HG02763 (cell line): ENCODE data around the gene CUX1.

Source experiments
- ATAC-seq: cut with Tn5 transposase; IDR thresholded peaks from one replicate; pipeline ENCODE4 v1.9.1; 2021; ENCODE audit warnings: mild to moderate bottlenecking, moderate library complexity; ENCODE audit not compliant: unreplicated experiment

The CUX1 gene

DNA sequence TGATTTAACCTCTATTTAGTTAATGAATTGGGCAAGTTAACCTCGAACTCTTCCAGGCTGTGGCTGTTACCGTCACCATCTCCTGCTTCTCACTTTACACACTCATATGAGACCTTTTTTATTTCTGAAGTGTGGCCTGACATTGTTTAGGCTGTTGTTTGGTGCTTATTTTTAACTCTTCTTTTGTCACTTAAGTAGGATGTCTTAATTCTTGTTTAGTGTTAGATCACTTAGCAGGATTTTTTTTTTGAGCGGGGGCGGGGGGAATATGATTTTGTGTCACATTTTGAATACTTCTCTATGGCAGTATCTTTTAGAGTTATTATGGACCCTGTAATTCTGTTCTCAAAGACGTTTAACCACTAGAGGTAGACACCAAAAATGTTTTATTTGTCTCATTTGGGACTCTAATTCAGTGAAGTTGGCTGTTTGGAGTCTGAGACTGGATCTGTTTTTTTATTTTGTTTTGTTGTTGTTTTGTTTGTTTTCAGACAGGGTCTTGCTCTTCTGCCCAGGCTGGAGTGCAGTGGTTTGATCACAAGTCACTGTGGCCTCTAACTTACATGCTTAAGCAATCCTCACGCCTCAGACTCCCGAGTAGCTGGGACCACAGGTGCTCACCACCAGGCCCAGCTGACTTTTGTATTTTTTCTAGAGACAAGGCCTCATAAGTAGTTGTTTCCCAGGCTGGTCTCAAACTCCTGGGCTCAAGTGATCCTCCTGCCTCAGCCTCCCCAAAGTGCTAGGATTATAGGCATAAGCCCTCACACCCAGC, 73.5 kb downstream of the CUX1 start:
- ATAC-seq = no peak

DNA sequence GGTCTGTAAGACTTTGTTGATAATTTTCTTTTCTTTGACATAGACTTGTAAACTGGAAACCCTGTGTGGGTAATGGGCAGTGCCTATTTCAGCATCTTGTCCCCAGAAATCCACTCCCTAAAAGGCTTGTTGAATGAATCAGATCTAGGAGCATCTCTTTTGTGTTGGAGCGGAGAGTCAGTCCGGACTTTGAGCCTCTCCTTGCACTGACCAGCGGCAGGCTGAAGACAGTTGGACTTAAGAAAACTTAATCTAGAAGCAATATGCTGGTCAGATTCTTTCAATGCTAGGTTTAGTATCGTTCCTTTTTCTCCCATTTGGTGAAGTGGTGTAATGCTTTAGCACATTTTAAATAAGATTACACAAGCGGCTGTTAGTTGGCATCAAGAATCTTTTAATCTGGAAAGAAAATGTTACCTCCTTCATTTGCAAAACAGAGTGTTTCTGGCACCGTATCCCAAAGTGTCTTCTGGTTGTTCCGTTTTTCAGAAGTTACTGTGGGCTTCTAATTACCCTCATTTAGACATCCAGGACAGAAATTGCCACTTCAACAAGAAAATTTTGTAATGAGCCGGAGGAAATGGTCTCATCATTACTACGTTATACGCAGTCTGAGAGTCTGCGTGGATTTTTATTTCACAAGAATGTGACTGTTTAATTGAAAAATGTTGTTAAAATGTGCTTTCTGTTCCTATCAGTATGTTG, 74.7 kb downstream of the CUX1 start:
- no peak for ATAC-seq

DNA sequence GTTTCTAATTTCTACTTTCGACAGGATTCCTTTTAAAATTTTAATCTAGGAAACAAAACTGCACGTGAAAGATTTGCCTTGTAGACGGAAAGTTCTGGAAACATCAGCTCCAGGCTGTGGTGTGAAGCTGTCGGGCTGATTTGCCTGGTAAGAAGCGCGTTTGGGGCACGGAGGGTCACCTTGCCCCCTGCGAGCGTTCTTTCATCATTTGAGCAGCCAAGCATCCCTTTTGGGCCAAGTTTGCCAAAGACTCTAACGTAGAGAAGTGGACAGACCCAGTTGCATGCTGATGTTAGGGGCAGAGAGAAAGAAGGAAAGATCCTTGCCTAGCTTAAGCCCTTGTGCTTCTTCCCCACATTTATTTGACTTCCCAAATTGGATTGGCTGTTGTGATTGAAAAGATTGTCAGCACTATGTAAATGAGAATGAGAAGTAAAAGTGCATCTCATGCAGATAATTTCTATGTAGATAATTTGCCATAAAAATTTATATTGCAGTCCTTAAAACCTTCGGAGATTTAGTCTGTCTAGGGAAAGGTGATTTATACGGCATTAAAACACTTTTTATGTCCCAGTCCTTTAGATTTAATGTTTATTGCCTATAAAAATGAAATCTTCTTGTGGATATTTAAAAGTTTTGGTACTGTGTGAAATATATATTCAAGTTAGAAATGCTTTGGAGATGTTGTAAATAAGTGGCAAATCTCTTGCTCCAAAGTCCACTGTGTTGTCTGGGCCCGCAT, 76.1 kb downstream of the CUX1 start:
- ATAC-seq = no peak

DNA sequence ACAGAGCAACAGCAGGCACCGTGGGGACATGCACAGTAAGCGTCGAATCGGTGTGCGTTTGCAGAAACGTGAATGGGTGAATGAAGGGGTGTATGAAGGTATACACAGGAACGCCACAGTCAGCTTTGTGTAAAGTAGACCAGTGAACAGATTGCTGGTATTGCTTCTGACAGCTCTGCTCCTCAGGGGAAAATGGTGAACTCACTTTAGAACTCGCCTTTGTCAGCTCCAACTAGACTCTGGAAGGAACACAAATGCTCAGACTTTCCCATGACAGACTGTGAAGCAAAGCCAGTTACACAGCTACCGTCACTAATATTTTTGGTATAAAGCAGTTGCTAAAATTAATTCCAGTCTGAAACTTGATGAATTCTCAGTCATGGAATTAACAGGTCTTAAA, 78.9 kb downstream of the CUX1 start:
- ATAC-seq = no peak

DNA sequence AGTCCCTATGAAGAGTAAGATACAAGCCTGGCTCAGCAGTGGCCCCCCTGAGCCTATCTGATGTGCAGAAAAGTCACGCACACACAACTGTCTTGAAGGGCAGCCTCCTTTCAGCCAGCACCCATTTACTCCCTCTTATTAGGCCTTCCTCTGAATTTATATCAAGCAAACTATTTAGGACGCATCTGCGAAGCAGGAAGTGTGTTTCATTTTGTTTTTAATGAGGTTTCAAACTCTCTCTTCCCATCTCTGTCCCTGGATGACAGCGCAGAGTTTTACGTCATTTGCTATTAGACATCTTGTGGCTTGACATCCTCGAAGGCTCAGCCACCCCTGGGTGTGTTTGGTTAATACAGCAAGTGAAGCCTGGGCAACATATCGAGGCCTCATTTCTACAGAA, 79.5 kb downstream of the CUX1 start:
- no peak for ATAC-seq

DNA sequence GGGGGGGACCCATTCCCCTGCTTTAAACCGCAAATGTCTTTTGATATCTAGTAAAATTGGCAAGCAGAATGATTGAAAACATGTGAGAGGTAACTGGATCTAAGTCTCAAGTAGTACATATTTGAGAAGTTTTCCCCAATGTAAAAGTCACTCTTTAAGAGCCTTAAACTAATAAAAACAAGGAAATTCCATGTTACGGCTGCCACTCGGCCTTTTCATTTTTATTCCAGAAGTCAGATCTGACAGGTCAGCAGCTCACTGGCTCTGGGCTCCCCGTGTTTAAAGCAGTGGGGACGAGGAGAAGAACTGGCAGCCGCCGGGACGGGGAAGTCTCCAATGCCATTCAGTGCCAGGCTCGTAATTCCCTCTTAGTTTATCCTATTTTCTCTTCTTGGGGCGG, 80.7 kb downstream of the CUX1 start:
- no peak for ATAC-seq

DNA sequence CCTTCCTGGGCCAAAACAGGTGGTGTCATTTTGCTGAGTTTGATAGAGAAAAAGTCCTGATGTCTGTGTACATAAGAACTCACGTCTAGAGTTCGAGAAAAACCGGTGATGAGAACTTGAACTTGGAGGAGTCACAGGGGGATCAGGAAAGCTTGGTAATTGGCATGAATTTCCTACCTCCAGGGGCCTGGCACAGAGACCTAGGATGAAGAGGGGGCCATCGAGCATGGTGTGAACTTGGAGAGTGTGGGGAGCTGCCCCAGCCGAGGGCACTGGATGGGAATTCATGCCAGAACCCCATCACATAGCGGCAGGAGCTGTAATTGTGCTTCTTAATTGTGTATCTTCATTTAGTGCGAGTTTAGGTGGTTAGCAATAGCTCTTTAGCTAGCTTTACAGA, 82.2 kb downstream of the CUX1 start:
- no peak for ATAC-seq

DNA sequence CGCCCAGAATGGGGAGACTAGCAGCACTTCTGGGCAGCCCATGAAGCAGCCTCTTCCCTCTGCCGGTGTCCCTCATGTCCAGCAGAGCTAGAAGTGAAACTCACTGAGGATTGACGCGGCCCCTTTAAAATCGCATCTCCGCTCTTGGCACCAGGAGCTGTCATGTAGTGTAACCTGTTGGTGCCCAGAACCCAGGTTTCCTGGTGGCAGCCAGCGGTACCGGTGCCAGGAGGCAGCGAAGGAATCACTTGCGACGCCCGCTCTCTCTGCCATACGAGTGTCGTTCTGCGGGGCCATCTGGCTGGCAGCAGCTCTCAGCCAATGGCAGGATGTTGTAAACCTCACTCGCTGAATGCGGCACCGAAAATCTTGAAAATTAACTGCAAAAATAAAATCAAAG, 82.7 kb downstream of the CUX1 start:
- ATAC-seq = no peak

DNA sequence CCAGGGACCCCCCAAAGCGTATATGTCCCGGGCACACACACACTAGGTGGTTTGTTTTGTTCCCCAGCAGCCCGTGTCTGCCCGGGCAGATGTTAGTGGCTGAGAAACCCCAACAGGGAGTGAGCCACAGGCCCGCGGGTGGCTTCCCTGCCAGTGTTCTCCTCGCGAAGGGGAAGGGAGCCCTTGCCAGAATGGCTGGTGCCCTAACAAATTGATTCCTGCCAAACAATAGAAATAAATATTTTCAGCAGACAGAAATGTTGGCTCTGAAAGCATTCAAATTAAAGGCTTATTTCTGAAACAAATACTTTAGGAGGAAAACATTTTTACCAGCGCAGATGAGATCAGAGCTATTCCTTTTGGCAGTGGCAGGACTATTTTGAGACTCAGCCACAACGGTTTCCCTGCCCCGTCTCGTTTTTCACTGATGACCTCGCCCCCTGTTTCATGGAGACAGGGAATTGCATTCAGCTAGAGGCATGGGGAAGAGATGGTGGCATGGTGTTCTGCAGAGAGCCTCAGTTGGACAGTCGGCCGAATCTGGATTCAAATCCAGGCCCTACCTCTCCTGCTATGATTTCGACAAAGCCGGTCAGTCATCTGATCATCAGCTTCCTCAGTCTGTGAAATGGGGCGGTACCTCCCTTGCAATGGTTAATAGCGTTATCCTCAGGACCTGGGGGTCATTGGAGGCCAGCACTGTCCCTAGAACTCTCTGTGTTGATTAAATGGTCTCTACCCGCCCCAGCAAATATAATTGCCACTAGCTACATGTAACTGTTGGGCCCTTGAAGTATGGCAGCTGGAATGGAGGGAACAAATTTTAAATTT, 84.5 kb downstream of the CUX1 start:
- ATAC-seq = no peak

DNA sequence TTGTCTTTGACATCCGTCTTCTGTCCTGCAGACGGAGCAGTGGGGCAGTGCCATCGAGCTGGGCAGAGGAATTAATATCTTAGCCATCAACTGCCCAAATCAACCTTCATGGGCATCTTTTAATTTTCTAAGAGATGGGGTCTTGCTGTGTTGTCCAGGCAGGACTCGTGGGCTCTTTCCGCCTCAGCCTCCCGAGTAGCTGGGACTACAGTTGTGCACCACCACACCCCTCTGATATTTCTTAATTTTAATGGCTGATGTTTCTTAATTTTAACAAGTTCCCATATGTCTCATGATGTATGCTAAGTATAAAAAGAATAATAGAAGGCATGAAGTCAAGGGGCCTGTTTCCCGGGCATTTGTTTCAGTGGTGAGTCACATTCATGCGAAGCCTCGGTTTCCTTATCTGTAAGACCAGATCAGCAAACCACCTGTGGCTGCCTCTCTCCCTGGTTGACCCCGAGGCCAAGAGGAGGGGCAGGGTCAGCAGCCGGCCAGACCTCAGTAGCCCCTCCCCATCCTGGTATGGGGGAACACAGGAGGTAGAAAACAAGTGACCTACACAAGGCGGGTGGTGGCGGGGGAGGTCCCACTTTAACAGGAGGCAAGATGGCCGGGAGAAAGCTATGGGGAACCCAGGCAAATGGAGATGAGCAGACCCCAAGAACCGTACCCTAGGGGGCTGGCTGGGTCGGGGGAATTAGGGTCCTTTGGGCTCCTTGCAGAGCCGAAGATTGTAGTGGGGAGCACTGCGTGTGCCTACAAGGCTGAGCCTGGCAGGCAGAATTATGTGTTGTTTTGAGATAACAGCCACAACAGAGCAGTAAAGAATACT, 85.5 kb downstream of the CUX1 start:
- no peak for ATAC-seq

DNA sequence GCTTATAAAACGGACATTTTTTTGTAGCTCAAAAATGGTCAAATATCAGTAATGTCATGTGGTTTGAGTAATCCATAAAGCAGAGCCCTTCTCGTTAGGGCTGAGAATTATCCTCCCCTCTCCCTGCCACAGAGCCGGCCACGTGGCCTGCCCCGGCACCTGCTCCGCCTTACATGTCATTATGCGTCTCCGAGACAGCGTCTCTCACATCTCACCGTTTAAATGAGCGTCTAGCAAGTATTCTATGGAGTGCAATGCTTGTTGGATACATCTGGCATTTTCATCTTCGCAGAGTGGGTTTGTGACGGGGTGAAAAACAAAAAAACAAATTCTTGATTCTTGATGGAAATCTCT, 86.1 kb downstream of the CUX1 start:
- no peak for ATAC-seq

DNA sequence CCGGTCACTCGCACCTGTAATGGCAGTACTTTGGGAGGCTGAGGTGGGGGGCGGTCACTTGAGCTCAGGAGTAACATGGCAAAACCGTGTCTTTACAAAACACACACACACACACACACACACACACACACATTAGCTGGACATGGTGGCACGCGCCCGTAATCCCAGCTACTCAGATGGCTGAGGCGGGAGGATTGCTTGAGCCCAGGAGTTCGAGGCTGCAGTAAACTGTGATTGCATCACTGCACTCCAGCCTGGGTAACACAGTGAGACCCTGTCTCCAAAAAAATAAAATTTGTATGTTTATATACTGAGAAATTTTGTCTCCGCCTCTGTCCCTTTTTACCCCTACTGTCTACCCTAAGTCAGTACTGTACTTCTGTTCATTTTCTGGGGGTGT, 86.6 kb downstream of the CUX1 start:
- ATAC-seq = no peak

DNA sequence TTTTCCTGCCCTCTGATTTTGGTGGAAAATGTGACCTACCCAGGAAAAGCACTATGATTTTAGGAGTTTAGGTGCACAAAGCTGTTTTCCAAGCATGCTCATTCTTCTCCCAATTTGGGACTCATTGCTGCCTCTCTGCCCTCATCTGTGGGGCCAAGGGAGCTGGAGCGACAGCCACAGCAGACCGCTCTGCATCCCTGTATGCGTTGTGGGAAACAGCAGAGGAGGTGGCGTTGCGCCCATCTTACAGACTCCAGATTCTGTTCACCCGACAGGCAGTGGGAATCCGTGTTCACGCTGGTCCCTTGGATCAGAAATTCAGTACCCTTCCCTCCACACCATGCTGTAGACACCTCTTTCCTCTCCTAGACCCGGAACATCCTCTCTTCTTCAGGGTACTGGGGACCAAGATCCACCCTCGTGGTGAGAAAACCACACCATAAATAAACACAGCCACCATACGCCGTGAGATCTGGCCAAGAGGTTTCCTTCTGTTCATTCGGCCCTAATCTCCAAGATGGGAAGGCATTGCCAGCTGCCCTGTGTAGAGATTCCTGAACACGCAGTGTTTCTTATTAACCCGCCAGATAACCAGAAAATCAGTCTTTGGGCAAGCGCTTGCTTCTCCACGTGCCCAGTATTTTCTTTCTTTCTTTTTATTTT, 87.9 kb downstream of the CUX1 start:
- no peak for ATAC-seq

DNA sequence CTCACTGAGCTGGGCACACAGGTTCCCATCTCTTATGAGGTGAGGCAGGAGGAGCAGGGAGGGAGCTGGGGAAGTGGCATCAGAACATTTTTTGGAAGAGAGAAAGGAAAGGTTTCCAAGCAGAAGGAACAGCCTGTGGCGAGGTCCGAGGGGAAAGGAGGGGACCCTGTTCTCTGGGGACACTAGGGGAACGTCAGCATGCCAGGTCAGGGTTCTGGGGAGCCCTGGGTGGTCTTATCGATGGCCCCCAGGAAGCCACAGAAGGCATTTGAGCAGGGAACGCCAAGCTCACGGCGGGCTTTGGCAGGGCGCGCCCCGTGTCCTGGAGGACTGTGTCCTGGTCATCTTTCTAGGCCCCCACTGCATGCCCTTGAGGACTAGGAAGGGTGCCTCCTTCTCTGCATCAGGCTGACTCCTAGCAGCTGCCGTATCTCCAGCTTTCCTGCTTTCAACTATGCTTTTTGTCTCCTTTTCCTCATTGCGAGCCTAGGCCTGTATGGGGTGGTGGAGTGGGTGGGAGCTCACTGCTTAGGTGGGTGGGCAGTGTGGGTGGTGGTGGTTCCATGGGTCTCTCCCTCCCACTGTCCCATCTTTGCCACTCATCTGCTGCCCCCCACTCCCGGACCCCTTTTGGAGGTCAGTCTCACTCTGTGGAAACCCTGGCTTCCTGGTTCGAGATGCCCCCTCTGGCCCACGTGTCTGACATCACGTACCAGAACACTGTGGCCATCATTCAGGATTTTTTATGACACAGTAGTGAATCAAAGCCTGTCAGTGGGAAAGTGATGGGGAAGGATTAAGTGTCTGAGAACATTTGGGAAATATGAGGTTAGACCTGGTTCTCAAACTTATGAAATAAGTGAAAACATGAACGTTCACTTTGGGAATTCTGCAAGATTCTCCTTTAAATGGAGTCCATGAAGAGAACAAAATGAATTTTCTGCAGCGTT, 89.1 kb downstream of the CUX1 start:
- ATAC-seq = no peak

DNA sequence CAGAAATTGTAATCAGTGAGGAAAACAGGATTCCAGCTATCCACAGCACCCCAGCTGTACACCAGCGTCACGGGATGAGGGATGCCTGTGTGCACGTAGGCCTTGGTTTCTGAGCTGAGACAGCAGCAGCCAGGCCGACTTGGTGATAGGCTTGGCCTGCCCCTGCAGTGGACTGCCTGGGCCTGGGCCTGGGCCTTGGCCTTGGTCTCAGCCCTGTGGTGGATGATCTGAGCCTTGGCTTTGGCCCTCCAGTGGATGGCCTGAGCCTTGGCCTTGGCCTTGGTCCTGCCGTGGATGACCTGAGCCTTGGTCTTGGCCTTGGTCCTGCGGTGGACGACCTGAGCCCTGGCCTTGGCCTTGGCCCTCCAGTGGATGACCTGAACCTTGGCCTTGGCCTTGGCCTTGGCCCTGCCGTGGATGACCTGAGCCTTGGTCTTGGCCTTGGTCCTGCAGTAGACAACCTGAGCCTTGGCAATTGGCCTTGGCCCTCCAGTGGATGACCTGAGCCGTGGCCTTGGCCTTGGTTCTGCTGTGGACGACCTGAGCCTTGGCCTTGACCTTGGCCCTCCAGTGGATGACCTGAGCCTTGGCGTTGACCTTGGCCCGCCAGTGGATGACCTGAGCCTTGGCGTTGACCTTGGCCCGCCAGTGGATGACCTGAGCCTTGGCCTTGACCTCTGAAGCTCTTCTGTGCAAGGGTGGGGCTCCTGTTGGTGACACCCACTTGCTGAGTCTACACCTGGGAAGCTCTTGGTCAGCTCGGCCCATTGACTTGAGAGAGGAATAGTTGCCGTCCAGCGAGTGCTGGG, 93.8 kb downstream of the CUX1 start:
- no peak for ATAC-seq

DNA sequence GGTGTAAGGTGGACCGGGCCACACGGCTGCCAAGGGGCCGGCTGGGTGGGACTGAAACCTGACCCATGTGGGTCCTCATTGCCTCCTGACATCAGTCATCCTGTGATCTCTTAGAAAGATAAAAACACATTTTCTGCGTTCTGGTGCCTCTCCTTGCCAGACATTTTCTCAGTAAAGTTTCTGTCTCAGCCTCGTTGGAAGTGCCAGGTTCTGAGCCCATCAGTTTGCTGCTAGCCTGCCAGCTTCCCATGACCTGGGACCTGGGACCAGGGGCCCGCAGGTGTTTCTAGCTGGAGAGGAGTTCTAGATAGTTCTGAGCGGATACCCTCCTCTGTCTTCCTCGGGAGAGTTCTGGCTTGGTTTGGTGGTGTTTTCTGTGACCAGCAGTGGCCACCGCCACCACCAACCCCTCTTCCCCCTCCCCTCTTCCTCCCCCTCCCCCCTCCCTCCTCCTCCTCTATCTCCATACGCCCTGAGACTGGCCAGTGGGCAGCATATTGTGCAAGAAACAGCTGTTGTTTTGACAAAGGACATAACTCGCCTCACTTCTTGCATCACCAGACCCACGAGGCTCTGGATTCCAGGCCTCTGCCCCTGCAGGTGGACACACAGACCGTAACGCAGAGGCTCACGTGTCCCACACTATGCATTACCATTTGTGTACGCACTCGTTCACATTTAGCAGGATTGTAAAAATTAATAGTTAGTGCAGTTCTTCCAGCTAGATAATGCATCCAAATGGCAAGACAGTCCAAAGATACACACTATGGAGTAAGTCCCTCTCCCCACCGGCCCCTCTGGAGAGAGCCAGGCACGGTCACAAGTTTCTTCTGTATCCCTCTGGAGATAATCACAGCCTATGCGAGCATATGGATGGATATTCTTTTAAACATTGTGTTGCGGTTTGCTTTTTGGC, 94.6 kb downstream of the CUX1 start:
- ATAC-seq = no peak

DNA sequence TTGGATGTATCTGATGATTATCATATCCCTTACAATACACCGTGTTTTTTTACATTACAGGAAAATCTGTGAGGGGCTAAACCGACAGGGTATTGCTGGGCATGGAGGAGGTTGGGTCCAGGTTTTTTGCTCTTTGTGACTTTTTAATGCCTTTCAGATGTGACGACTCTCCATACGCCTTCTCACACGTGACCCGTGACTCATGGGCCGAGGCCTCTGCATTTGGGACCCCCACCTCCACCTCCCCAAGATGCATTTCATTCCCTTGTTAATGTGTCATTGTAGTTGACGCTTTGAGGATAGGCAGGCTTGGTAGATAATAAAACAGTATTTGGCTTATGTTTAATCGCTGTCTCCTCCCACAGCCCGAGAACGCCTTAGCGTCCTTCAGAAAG, 95.3 kb downstream of the CUX1 start:
- ATAC-seq = no peak
